22Rv1 (cell line): ENCODE measurements around the gene MISP3.

Source experiments
- H3K27ac ChIP-seq: fragments of 450-650 bp; 2 replicates; pipeline ENCODE4 v1.5.1; 2017
- ZFX ChIP-seq: fragments of 450-650 bp; IDR thresholded peaks from 2 replicates; pipeline ENCODE4 v1.6.1; 2017; ENCODE audit warnings: antibody characterized with exemption, borderline replicate concordance
- TF ChIP-seq, protein P1 (sequence below): fragments of 450-650 bp; IDR thresholded peaks from 2 replicates; pipeline ENCODE4 v1.5.1; 2017; ENCODE audit warnings: mild to moderate bottlenecking

The MISP3 gene

DNA sequence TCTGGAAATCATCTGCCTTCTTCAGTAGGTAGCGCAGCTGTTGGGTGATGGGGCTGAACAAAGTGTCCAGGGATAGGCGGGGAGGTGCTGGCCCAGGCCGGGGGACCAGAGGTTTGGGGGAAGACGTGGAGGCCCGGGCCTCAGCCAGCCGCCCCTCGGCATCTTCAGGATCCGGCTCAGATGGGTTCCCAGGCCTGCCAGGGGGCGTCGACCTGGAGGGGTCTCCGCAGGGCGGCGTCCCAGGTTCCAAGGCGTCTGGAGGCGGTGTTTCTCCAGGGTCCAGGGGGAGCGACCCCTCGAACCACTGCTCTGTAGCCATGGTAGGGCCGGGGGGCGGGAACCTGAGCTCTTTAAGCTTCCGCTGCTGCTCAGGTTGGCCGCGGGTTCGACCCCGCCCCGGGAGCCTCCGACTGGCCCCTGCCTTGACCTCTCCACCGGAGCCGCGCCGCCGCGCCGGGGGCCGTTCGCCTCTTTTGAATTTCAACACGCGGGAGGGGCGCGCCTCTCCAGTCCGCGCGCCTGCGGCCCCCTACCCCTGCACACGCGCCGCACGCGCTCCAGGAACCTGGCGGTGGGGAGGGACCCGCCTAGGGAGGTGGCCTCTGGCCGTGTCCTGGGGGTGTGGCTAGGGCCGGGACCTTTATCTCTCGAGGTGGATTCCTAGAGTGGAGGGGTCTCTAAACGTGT, 12.9 kb downstream of the MISP3 start, which contains the start of gene C19orf67:
C19orf67 (minus strand) TSS at position 475 of the 687 bp plus-strand sequence; CDS start at position 319, 156 bp downstream.
- H3K27ac ChIP-seq: peak within 1 kb of the TSS; percentile 90
- TF ChIP-seq, protein P1, sequence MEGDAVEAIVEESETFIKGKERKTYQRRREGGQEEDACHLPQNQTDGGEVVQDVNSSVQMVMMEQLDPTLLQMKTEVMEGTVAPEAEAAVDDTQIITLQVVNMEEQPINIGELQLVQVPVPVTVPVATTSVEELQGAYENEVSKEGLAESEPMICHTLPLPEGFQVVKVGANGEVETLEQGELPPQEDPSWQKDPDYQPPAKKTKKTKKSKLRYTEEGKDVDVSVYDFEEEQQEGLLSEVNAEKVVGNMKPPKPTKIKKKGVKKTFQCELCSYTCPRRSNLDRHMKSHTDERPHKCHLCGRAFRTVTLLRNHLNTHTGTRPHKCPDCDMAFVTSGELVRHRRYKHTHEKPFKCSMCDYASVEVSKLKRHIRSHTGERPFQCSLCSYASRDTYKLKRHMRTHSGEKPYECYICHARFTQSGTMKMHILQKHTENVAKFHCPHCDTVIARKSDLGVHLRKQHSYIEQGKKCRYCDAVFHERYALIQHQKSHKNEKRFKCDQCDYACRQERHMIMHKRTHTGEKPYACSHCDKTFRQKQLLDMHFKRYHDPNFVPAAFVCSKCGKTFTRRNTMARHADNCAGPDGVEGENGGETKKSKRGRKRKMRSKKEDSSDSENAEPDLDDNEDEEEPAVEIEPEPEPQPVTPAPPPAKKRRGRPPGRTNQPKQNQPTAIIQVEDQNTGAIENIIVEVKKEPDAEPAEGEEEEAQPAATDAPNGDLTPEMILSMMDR: no peak
- TF ChIP-seq ZFX: no peak

DNA sequence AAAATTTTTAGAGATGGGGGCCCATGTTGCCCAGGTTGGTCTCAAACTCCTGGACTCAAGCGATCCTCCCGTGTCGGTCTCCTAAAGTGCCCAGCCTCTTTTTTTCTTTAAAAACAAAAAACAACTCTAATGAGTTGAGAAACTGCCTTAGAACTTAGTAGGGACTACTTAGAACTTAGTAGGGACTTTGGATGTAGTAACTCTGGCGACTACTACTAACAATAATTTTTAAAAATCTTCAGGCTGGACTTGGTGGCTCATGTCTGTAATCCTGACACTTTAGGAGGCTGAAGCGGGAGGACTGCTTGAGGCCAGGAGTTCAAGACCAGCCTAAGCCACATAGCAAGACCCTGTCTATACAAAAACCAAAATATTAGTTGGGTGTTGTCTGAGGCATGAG, 13.5 kb downstream of the MISP3 start:
- TF ChIP-seq ZFX: no peak
- TF ChIP-seq, protein P1: no peak
- peak overlapping the region; percentile 90; the same call in 1 of the 2 replicates for H3K27ac ChIP-seq

DNA sequence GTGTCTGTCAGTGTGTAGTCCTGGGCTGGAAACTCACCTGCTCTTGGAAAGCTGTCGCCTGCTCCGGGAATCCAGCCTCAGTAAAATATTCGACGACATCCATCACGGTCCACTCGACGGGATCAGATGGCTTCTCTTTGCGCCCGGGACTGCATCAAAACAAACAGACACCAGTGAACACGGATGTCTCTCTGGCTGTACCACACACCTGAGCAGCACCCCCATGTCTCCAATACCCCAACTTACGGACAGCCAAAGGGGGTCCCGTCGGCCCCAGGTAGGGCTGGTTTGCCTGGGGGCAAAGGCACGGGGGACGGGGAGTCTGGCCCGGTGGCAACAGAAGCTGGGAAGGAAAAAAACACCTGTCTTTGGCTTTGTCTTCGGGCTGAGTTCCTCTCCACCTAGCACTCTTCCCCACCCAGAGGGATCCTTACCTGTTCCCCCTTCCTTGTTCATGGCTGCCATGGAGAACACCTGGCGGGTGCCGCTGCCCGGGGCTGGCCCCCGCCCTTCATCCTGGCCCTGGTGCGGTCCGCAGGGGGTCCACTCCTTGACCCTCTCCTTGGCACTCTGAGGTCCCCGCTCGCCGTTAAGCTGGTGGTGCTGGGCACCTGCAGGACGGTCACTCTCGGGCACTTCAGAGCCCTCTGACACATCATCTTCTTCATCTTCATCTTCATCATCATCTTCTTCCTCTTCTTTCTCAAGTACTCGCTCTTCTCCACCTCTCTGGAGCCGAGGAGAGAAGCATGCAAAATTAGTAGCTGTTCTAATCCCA, 16.2 kb downstream of the MISP3 start:
- no peak for TF ChIP-seq ZFX
- TF ChIP-seq, protein P1: no peak
- H3K27ac ChIP-seq: peak overlapping the region; percentile 90

DNA sequence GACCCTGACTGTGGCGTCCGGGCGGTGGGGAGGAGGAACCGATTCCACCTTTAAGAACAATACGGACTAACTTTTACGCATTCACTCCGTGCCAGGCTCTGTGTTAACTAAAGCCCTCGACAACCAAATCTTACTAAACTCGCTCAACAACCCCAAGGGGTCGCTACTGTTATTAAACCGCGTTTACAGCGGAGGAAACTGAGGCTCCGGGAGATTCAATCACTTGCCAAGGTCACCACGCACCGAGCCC, 16.8 kb downstream of the MISP3 start:
- no peak for TF ChIP-seq ZFX
- TF ChIP-seq, protein P1: no peak

DNA sequence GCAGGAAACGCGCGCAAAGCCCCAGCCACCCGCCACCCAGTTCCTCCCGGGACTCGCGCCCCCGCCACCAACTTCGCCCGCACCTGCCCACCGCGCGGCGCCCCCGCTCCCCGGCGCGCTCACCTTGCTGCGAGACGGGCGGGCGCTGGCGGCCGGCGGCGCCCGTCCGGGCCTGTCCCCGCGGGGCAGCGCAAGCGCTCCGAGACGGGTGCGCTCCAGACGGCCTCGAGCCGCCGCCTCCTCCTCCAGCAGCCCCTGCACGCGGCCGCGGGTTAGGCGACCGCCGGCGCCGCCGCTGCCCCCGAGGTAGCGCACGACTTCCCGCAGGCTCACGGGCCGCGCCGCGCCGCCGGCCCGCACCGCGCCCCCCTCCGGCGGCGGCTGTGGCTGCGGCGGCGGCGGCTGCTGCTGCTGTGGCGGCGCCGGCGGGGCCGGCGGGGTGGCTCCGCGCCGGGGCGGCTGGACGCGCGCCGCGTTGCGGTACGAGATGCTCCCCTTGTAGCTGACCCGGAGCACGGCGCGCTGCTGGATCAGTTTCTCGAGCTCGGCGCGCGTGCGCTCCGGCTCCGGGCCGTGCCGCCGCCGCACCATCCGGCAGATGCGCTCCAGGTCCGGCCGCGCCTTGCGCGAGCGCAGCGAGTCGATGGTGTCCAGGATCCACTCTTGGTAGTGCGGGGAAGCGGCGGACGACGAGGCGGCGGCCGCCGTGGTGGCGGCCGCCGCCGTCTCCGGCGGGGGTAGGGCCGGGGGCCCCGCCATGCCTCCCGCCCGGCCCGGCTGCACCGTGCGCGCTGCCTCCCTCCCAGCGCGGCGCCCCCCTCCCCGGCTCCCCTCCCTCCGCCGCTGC, 17.3 kb downstream of the MISP3 start:
- H3K27ac ChIP-seq: peak overlapping the region; percentile 90
- no peak for TF ChIP-seq ZFX
- TF ChIP-seq, protein P1: peak; percentile 46; the same call in 1 of the 2 replicates

More for the DNA sequence above, 16.8 kb downstream of the MISP3 start:
- peak overlapping the region; percentile 90 for H3K27ac ChIP-seq

DNA sequence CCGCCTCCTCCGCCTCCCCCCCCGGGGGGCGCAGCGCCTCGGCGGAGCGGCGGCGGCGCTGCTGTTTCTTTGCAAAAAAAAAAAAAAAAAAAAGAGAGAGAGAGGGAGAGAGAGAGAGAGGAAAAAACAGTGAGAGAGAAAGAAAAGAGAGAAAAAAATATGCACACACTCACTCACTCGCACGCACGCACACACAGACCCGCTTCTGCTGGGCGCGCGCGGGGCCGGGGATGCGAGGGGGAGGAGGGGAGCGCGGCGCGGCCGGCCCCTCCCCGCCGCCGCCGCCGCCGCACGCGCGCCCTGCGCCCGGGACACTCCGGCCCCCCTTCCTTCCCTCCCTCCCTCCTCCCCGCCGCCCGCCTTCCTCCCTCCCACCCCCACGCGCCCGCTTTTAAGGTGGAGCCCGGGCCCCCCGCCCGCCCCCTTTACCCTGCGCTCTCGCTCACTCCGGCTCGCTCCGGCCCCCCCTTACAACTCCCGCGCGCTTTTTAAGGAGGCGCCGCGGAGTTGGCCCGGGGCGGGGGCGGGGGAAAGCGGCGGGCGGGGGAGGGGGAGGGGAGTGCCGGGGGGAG, 18.0 kb downstream of the MISP3 start, which contains the start of gene SAMD1:
SAMD1 (minus strand) TSS at position 243 of the 572 bp plus-strand sequence.
- H3K27ac ChIP-seq: peak within 1 kb of the TSS; percentile 90
- TF ChIP-seq, protein P1: no peak
- TF ChIP-seq ZFX: no peak
